Measurements from ENCODE around the gene ENO4. TPM values are rescaled to one million over a fixed set of nuclear protein-coding genes. Genes with fewer than 3 reads are reported as not detected.

The ENO4 gene
- total RNA-seq, 1 donor from 2014 or later: 0.07 TPM

DNA sequence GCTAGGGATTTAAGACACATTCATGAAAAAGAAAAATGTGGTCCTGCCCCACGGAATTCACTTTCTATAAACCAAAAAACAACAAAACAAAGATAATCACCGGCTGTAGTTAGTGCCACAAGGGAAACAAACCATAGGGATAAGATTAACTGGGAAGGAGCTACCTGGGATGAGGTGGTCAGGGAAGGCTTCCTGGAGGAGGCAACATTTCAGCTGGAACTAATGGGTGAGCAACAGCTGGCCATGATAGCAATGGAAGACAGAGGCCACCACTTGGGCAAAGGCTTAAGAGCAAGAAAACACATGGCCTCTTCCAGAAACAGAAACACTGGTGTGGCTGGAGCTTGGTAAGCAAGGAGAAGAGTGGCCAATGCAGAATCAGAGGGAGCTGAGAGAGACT is 38.4 kb upstream of the ENO4 start:
- H3K9me3 Mint-ChIP-seq: no peaks in the 10 kb centered on the region
- no peak overlapping the region for H3K27ac Mint-ChIP-seq
- ATAC-seq (ENCODE audit: low read depth): no peak
- ChIA-PET POLR2A (no interaction called here), CTCF (no interaction called here)
- TF ChIP-seq, protein P1, sequence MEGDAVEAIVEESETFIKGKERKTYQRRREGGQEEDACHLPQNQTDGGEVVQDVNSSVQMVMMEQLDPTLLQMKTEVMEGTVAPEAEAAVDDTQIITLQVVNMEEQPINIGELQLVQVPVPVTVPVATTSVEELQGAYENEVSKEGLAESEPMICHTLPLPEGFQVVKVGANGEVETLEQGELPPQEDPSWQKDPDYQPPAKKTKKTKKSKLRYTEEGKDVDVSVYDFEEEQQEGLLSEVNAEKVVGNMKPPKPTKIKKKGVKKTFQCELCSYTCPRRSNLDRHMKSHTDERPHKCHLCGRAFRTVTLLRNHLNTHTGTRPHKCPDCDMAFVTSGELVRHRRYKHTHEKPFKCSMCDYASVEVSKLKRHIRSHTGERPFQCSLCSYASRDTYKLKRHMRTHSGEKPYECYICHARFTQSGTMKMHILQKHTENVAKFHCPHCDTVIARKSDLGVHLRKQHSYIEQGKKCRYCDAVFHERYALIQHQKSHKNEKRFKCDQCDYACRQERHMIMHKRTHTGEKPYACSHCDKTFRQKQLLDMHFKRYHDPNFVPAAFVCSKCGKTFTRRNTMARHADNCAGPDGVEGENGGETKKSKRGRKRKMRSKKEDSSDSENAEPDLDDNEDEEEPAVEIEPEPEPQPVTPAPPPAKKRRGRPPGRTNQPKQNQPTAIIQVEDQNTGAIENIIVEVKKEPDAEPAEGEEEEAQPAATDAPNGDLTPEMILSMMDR (IDR thresholded peaks at IDR 0.05): no peak
- no peaks in the 10 kb centered on the region for H3K36me3 Mint-ChIP-seq (ENCODE audit: low read depth)
- peaks cover 6% of the 10 kb centered on the region for H3K27me3 Mint-ChIP-seq
- no peak overlapping the region for H3K4me3 Mint-ChIP-seq
- intact Hi-C loops (cut with micrococcal nuclease): no loop called here
- no peak for DNase-seq
- no peaks in the 10 kb centered on the region for H3K4me1 Mint-ChIP-seq

DNA sequence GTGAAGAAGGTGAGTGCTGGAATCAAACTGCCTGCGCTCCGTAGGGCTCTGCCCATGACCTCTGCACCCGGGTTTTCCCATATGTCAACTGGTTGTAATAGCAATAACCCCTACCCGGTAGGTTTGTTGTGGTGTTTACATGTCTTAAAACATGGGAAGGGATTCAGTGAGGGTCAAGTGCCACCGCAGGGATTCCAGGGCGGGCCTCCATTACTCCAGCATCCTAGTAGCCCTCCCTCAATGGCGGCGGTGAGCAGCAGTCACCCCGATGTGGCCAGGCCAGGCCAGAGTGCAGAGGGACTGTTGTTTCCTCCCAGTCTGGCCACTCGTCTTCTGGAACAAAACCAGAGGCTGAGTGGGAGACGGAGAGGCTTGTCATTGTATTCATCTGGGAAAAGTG is 37.6 kb upstream of the ENO4 start:
- H3K36me3 Mint-ChIP-seq (ENCODE audit: low read depth): no peaks in the 10 kb centered on the region
- TF ChIP-seq, protein P1 (IDR thresholded peaks at IDR 0.05): no peak
- DNase-seq (no peak), ATAC-seq (ENCODE audit: low read depth) (no peak)
- H3K4me1 Mint-ChIP-seq: no peaks in the 10 kb centered on the region
- intact Hi-C loops (cut with micrococcal nuclease): no loop called here
- H3K4me3 Mint-ChIP-seq: no peak overlapping the region
- ChIA-PET POLR2A (no interaction called here), CTCF (no interaction called here)
- H3K9me3 Mint-ChIP-seq: no peaks in the 10 kb centered on the region
- no peak overlapping the region for H3K27ac Mint-ChIP-seq
- peaks cover 6% of the 10 kb centered on the region for H3K27me3 Mint-ChIP-seq

DNA sequence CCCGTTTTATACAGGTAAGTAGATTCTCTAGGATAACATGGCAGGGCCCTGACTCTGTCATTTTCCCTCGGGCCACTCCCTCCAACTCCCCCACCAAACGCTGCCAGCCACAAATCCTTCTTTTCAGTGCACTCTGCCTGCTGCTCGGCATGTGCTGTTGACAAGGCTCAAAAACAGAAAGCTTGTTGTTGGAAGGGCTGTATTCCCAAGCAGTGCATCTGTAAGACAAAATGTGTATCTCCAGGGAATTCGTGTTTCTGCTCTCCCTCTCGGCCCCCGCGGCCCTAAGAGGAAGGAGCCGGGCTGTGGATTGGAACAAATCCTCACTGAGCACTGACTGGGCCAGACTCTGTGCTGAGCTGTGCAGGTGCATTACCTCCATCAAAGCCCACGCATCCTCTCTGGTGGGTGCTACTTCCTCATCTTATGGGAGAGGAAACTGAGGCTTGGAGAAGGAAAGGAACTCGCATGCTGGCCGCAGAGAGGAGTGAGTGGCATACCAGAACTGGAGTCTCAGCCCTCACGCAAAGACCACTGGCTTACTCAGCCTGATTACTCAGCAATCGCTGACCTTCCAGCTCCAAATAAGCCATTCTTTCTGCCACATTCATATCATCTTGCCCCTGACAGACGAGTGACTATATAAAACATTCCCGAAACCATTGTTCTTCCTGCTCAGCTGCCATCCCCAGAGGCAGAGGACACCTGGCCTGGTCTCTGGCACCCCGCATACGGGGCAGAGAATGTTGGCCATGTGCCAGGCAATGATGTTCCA is 33.5 kb upstream of the ENO4 start:
- ATAC-seq (ENCODE audit: low read depth) (no peak), DNase-seq (no peak)
- Mint-ChIP-seq H3K4me3 (no peak overlapping the region), H3K27ac (no peak overlapping the region), H3K27me3 (peaks cover 2% of the 10 kb centered on the region), H3K9me3 (no peaks in the 10 kb centered on the region), H3K36me3 (ENCODE audit: low read depth) (no peaks in the 10 kb centered on the region), H3K4me1 (no peaks in the 10 kb centered on the region)
- ChIA-PET POLR2A (no interaction called here), CTCF (no interaction called here)
- intact Hi-C loops (cut with micrococcal nuclease): no loop called here
- TF ChIP-seq, protein P1 (IDR thresholded peaks at IDR 0.05): no peak

DNA sequence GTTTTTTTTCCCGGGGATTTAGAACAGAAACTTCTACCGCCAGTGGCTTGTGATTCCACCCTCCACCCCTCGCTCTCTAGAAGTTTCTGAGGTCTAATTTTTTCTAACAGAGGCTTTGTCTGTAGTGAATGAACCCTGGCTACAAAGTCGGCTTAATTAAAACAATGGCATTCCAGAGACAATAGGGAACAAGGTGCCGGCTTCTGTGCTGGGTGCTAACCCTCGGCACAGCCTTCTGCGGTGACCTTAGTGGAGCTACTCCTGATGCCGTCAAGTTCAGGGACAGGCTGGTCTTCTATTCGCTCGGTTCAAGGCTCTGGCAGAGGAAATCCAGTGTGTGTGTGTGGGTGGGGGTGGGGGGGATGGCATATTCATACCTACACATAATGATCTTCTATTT is 32.1 kb upstream of the ENO4 start:
- CTCF ChIA-PET: no interaction called here

DNA sequence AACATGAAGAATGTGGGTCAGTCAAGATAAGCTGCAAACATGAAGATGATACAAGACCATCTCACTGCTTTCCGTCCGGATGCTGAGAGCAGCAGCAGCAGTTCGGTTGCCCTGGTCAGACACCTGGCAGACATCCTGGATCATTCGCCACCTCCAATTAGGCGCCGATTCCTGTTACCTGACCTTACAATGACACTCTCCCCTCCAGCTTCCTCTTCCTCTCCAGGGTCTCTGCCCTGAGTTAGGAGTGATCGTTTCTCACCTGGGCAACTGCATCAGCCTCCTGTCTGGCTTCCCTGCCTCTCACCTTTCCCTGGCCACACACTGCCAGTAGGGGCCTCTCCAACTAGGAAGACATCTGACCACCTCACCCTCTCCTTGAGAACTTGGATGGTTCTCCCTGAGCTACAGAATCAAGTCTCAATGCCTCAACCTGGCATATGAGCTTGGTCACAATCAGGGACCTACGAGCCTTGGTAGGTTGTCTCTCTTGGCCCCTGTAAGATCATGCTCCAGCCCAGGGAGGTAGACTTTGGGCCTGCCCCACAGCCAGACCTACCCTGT is 31.4 kb upstream of the ENO4 start:
- no peak overlapping the region for H3K4me3 Mint-ChIP-seq
- peaks cover 2% of the 10 kb centered on the region for H3K27me3 Mint-ChIP-seq
- ChIA-PET CTCF (no interaction called here), POLR2A (no interaction called here)
- DNase-seq: no peak
- H3K36me3 Mint-ChIP-seq (ENCODE audit: low read depth): peaks cover 6% of the 10 kb centered on the region
- no peaks in the 10 kb centered on the region for H3K4me1 Mint-ChIP-seq
- TF ChIP-seq, protein P1 (IDR thresholded peaks at IDR 0.05): no peak
- ATAC-seq (ENCODE audit: low read depth): no peak
- intact Hi-C loops (cut with micrococcal nuclease): no loop called here
- peaks cover 5% of the 10 kb centered on the region for H3K9me3 Mint-ChIP-seq
- H3K27ac Mint-ChIP-seq: no peak overlapping the region

More for the DNA sequence above, 32.1 kb upstream of the ENO4 start:
- TF ChIP-seq, protein P1 (IDR thresholded peaks at IDR 0.05): no peak
- Mint-ChIP-seq H3K4me3 (no peak overlapping the region), H3K27me3 (peaks cover 2% of the 10 kb centered on the region), H3K27ac (no peak overlapping the region), H3K4me1 (no peaks in the 10 kb centered on the region), H3K36me3 (ENCODE audit: low read depth) (peaks cover under 1% of the 10 kb centered on the region), H3K9me3 (peaks cover 5% of the 10 kb centered on the region)
- intact Hi-C loops (cut with micrococcal nuclease): no loop called here
- DNase-seq: no peak
- no peak for ATAC-seq (ENCODE audit: low read depth)
- POLR2A ChIA-PET: no interaction called here
